HG03097 (cell line): Measurements from ENCODE around the gene RTRAF.
A peak's percentile ranks its signal among the peaks of the same experiment; 100 is the strongest.

ENCODE experiments used
- ATAC-seq: cut with Tn5 transposase; IDR thresholded peaks from one replicate; pipeline ENCODE4 v1.9.1; 2021; ENCODE audit not compliant: unreplicated experiment, low FRiP score

The RTRAF gene

DNA sequence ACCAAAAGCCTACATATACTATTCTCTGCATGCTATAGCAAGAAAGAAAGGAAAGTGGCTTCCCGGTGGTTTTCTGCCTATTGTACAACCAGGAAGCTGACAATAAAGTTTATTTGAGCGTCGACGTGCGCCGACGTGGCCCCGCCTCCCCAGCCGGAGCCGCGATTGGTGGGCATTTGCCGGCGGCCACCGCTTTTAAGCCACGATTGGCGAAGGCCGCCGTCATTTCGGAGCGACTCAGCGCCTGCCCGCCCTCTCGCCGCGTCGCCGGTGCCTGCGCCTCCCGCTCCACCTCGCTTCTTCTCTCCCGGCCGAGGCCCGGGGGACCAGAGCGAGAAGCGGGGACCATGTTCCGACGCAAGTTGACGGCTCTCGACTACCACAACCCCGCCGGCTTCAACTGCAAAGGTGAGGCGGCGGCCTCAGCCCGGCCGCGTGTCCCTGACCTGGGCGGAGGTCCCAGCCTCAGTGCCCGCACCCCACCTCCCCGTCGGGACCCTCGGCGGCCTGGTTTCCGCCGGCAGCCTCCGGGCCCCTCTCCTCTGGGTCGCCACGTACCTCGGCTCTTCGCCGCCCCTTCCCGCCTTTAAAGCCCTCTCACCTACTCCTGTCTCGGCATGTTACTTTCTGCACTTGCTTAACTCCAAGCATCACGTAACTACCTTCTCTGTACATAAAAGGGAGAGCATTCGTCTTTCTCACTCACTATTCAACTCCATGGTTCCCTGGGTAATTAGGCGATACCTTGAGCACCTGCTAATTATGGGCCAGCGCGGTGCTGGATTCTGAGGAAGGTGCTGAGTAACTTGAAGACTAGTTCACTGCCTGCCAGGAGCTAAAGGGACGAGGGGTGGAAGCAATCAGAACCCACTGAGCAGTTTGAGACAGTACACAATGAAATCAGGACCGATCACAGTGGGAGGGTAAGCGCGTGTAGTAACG, at the start of gene RTRAF:
Gene RTRAF, plus strand, starts transcription at position 254 of the 942 bp plus-strand sequence. Its CDS starts 94 bp downstream, at position 348.
- ATAC-seq = peak; percentile 91

DNA sequence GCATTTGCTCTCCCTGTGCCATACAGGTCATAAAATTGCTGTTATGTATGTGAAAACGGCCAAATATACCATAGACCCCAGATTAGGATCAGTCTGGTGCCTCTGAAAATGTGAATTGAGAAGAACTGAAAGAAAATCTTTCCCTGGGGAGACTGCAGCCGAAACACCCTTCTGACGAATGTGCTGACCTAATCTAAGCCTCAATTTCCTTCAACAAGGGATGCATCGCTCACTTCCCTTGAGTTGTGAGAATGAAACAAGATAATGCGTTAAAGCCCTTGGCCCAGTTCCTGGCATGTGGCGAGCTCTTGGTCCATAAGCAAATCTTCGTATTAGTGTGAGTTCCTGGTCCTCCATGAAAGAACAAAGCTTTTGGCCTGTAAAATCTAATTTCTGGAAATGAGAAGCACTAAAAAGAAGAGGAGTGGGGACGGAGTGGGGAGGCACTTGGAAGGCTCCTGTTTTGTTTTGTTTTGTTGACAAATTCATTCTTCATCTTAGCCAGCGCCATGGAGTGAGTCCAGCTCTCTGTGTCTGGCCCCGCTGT, 49.5 kb upstream of the RTRAF start:
- ATAC-seq = no peak

DNA sequence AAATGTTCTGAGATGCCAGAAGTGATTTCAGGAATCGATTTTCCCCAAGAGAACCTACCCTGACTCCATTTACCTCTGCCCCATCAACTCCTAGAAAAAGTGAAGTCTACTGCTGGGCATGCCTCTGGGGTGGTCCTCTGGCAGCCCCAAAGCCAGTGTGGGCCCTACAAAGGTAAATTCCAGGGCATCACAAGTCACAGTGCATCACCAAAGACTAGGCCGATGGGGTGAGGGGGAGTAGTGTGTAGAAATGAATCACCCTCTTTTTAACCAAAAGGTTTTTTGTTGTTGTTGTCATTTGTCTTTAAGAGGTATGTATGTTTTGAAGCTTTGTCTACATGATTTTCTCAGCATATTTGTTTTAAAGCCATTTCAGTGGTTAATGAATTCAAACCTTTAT, 46.4 kb upstream of the RTRAF start:
- ATAC-seq = no peak

DNA sequence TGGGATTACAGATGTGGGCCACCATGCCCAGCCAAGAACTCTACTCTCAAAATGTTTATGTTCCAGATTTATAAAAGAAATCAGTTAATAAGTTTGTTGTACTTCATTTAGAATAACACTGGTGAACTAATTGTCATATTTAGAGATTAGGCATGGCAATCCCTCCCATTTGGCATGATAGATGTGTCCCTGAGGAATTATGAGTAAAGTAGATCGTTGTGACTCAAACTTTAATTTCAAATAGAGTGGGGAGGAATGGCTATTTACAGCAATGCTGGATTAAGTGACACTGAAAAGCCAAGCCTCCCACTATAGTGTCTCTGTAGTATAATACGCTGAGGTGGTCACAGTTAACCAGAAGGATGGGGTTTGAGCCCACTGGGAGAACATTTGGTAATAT, 39.3 kb upstream of the RTRAF start:
- no peak for ATAC-seq

DNA sequence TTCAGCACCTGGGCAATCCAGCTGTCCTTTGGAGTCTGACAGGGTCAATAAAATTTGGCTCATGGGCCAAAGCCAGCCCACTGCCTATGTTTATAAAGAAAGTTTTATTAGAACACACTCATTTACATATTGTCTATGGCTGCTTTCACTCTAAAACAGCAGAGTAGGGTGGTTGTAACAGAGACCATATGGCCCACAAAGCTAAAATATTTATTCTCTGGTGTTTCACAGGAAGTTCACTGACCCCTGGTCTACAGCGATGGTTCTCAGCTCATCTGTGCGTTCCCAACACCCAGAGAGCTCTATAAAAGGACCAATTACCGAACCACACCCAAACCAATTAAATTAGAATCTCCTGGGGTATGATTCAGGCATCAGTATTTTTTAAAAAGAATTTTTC, 37.7 kb upstream of the RTRAF start:
- no peak for ATAC-seq

DNA sequence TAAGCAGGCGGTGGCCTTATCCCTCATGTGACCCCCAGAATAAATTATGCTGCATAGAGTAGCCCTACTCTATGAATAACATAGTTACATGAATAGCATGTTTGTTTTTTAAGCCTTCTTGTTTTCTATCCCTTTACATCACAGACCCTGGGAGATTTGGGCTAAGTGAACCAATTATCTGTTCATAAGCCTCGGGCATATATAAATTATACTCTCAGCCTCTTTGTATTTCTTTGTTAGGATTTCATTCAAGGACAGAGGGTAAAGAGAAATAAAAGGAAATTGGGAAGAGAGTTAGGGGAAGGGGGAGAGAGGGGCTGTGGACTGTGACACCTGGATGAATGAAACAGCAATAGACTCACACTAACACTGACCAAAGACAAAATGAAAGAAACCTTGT, 35.3 kb upstream of the RTRAF start:
- no peak for ATAC-seq

DNA sequence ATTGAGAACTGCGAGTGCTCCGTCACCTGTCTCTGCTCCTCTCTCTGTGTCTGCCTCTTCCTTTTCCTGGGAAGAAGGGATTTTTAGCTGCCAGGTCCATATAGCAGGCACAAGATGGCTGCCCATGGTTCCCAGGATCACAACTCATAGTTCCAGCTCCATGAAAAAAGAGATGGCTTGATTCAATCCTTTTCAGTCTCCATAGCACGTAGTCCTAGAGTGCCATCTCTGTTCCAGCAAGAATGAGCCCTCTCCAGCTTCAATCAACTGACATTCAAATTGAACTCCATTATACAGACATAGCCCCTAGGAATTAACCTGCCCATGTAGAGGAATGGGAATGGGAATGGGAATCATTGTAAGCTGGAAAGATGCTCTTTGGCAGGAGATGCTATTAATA, 34.7 kb upstream of the RTRAF start:
- ATAC-seq = no peak

DNA sequence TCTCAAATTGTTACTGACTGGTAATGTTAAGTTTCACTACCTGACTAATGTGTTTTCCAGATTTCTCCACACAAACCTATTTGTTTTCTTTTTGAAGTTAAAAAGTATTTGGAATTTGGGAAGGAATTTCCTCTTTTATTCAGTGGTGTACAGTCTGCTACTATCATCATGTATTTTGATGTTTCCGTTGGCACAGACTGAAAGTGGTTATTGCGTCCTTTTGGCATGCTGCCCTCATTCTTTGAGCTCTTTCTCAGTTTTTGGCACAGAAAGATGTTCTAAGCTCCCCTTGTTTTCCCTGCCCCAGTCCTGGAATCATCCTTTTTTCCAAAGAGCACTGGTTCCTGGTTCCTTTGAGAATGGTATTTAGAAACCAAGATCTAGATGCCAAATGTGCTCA, 31.4 kb upstream of the RTRAF start:
- ATAC-seq = no peak

DNA sequence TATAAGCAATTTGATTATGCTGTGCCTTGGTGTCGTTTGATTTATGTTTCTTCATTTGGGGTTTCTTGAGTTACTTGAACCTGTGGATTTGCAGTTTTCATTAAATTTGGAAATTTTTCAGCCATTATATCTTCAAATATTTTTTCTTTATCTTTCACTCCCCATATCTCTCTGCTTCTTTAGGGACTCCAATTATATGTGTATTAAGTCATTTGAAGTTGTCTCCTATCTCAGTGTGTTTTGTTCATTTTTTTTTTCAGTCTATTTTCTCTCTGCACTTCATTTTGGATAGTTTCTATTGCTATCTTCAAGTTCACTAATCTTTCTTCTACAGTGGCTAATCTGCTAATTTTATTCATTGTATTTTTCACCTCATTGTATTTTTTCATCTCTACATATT, 29.4 kb upstream of the RTRAF start:
- no peak for ATAC-seq

DNA sequence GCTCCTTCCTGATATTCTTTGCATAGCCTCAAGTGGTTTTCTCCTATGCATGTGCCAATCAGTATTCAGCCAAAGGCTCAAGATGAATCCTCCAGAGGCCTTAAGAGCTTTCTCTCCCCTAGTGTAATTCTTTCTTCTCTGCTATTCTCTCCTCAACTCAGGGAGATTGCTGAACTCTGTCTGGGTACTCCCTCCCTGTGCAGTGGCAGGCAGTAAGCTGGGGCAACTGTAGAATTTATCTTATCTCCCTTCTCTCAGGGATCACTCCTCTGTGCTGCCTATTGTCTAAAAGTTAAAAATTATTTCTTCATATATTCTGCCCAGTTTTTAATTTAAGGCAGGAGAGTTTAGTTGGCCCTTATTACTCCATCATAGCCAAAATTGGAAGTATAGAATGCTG, 28.5 kb upstream of the RTRAF start:
- no peak for ATAC-seq

DNA sequence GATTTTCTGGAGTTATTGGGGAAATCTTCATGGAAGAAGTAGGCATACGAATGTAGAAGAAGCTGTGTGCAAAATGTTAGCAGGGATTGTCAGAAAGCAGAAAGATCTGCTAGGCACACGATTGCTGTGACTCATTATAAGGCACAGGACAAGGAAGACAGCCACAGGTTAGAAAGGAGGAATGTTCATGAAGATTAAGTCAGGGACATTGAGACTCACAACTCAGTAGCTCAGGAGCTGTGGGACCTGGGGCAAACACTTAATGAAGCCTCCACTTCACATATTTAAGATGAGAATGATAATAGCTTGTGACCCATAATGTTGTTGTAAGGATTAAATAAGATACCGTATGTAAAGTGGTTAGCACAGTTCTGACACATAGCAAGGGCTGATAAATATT, 26.6 kb upstream of the RTRAF start:
- no peak for ATAC-seq

DNA sequence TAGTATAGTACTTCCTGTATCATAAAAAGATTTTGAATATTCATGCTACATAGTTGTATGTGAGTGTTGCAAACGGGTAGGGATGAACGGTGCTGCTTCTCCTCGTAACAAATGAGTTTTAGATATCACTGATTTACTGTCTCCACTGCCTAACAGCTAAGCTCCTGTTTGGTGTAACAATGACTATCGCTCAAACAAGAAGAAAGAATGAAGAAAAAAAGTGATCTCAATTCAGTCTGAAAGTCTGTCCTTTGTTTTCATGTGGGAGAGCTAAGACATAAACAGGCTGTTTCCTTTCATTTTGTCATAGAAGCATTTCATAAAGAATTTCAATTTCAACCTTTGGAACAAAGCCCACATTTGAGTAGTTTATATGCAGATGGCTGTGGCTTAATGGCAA, 26.1 kb upstream of the RTRAF start:
- ATAC-seq = no peak

DNA sequence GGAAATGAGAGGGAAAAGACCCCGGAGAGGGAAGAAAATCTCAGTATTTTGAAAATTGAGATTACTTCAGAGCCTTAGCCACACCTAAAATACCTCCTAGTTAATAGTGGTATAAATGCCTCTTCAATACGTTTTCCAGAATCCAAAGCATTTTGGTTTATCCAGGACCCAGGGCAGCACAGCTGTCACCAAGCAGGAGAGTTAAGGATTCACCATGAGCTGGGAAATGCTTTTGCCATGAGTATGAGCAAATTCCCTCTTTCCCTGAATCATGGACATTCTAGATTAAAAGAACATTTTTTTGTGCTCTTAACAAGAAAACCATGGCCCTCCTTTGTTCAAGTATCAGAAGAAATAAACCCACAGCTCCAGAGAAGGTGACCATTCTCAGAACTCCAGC, 21.8 kb upstream of the RTRAF start:
- ATAC-seq = no peak

DNA sequence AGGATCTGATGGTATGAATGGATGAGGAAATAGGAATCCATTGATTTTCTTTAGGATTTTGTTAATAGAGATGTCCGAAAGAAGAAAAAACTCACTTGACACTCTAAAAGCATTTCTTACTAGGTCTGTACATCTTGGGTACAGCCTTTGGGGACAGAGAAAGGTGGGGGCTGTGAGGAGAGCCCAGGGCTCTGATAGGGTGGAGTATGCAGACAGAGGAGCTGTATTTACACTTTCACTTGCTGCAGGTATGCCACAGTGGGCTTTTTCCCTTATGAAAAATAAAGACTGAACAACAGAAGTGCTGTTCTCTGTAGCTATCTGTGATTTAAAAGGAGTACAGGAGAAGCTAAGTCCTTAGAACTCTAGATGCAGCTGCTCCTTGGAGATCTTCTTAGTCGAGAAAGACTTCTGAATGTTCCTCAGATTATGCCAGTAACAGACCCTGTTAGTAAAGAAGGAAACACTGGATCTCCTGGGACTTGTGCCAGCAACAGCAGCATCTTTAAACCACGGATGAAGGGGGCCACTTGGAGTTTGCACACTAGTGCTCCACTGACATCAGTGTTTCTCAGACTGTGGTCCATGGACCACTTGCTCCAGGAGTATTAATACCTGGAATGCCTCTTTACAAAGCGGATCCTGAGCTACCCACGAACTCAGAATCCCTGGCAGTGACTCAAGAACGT, 19.4 kb upstream of the RTRAF start:
- ATAC-seq = no peak

DNA sequence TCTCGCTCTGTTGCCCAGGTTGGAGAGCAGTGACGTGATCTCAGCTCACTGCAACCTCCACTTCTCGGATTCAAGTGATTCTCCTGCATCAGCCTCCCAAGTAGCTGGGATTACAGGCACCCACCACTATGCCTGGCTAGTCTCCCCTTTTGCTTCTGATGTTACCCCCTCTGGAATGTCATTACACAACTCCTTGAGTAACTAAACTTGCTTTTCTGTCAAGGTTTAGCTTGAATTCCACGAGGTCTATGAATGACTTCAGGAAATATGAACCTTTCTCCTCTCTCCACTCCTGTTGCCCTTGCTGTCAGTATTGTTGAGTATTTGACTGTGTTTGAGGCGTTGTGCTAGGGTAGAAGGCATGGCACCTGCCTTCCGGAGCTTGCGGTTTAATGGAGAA, 16.8 kb upstream of the RTRAF start:
- no peak for ATAC-seq

DNA sequence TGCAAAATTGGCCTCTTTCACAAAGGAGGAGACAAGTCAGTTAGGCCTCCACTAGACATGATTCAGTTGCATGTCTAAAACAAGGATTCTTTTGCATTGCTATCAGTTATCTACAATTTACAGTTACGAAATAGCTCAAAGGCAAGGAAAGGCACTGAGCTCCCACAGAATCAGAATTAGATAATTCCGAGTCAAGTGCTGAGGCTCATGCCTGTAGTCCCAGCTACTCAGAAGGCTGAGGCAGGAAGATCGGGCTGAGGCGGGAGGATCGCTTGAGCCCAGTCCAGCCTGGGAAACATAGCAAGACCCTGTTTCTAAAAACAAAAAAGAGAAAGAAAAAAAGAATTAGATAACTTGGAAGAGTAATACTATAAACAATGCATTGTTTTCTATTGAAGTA, 12.3 kb upstream of the RTRAF start:
- no peak for ATAC-seq

DNA sequence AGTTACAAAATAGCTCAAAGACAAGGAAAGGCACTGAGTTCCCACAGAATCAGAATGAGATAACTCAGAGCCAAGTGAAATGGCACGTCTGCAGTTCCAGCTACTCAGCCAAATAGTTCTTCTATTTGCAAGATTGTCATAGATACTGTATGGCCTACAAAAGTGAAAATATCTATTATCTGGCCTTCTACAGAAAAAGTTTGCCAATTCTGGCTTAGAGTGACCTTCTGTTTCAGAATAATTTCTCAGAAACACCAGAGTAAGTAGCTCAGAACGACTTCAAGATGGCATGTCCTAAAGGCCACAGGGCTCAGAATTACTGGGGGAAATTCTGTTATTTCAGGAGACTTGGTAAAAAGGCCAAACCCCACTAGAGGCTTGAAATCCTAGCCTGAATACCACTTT, 10.7 kb upstream of the RTRAF start:
- no peak for ATAC-seq

DNA sequence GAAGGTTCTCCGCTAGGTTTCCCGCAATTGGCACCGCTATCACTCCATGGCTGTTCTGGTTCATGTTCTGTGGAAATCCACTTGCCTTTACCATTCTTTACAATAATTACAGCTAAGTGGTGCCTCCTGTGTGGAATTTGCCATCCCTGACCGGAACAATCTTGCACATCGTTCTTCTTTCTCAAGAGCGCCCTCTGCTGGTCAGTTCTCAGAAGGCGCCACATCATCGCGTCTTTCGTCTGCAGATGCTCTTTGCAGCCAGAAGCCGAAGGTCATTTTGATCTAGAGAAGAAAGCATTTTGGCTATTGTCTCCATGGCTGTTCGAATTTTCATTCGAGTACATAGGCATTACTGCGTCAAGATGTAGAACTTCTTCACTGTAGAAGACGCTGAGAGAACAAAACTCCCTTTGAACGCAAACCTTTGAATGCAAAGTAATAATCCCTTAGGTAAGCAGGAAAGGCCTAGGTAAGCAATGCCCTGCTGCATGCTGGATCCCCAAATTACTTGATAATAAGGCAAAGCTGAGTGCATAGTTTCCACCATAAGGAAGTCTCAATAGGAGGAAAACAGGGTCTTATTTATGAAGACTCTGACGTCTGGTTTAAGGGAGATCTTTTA, 10.1 kb upstream of the RTRAF start:
- no peak for ATAC-seq

DNA sequence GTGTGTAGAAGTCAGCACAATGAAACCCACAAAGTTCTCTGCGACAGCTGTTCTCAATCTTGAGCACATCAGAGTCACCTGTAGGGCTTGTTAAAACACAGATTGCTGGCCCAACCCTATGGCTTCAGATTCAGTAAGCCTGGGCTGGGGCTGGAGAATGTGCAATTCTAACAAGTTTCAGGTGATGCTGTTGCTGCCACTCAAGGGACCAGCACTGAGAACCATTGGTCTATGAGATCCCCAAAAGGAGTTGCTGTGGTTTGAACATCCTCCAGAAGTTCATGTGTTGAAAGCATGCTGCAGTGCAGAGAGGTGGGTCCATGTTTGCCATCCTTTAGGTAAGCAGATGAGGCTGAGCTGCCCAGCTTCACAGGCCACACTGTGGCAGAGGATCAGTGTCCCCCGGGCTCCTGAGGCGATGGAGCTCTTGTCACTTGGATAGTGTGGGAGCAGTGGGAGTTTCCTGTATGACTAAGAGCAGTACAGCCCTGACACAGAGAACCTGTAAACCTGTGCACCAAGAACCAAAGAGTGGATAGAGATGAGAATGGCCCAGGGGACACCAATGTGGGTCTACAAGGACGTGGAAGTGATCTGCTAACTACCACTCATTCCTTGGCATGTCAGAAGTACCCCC, 8.0 kb upstream of the RTRAF start:
- peak; percentile 49 for ATAC-seq

DNA sequence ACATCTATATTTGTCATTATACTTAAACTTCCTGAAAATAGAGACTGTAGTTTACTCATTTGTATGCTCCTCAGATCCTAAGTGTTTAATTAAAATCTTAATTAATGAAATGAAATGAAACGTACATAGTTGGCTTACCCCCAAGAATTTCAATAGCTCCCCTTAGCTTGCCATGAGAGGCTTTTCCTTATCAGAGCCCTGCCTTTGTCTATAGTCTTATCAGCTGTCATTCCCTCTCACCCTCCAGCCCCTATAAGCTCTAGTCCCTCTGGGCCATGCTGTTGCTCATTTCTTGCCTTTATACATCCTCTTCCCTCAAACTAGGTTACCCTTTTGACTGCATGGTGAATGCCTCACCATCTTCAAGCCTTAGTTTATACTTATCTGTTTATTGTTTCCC, 1.1 kb upstream of the RTRAF start:
- ATAC-seq = no peak

DNA sequence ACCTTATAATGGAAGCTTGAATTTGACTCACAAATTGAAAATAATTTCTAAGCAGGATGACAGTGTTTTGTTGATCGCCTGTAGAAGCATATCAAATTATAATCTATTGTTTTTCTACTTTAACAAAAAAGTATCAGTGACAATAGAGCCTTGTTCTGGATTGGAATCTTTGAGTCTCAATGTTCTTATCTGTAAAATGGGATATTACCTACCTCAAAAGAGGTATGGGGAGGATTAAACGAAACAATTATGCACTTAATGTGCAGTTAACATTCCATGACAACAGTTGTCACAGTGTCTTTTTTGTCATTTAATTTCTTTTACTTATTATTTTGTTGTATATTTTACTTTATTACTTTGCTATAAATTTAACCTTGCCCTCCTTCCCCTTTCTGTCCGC, 1.1 kb downstream of the RTRAF start:
- no peak for ATAC-seq
